HepG2 (cell line): Measurements from ENCODE around the gene EBP. TPM values are rescaled to one million over a fixed set of nuclear protein-coding genes. Genes with fewer than 3 reads are reported as not detected.

ENCODE experiments used
- ARID4A ChIP-seq: sonication (generic); formaldehyde crosslinking; IDR thresholded peaks from 2 replicates; pipeline ENCODE4 v1.5.0; 2020; ENCODE audit warnings: mild to moderate bottlenecking, missing genetic modification reagents, borderline replicate concordance
- HIC2 ChIP-seq: sonication (generic); formaldehyde crosslinking; IDR thresholded peaks from 2 replicates; pipeline ENCODE4 v1.9.0; 2022; ENCODE audit warnings: low read depth, missing genetic modification reagents
- PHF20 ChIP-seq: sonication (generic); formaldehyde crosslinking; IDR thresholded peaks from 2 replicates; pipeline ENCODE4 v1.5.0; 2020; ENCODE audit warnings: mild to moderate bottlenecking, missing genetic modification reagents
- SALL1 ChIP-seq: sonication (generic); formaldehyde crosslinking; IDR thresholded peaks from 2 replicates; pipeline ENCODE4 v1.8.0; 2022; ENCODE audit warnings: mild to moderate bottlenecking, missing genetic modification reagents
- ZBED4 ChIP-seq: sonication (generic); formaldehyde crosslinking; IDR thresholded peaks from 2 replicates; pipeline ENCODE4 v1.4.0; 2020; ENCODE audit warnings: missing genetic modification reagents, borderline replicate concordance
- ZNF430 ChIP-seq: sonication (generic); formaldehyde crosslinking; IDR thresholded peaks from 2 replicates; pipeline ENCODE4 v1.9.0; 2021; ENCODE audit warnings: mild to moderate bottlenecking, missing genetic modification reagents
- ZNF687 ChIP-seq: sonication (generic); formaldehyde crosslinking; IDR thresholded peaks from 2 replicates; pipeline ENCODE4 v1.5.1; 2020; ENCODE audit warnings: mild to moderate bottlenecking, missing genetic modification reagents, moderate library complexity
- polyA plus RNA-seq, 8 experiments: library from polyadenylated mRNA; depleted of rRNA in 3 of 8; stranded (reverse) in 7 of 8; unstranded in 1 of 8; fragments of >200 nt; fragmentation: Illumina TruSeq in 4 of 8; extraction: Trizol in 4 of 8; gene quantifications; 2 replicates each; pipeline versions ENCODE4 v1.2.1 to v1.2.3, GENCODE V29; 2011 to 2016; ENCODE audit warnings: low read depth in 4 of 8, missing spikeins in 1 of 8, mixed read lengths in 1 of 8; ENCODE audit not compliant: insufficient read depth in 1 of 8
- total RNA-seq, 5 experiments: library from RNA; depleted of rRNA; stranded (reverse); fragments of >200 nt; fragmentation: Illumina TruSeq; extraction: Trizol; gene quantifications; 2 replicates each; pipeline ENCODE4 v1.2.3, GENCODE V29; 2016; ENCODE audit warnings: low read depth in 1 of 5
- TF ChIP-seq, protein P1 (sequence below): IDR thresholded peaks from 2 replicates; pipeline ENCODE4 v1.6.1; 2016; ENCODE audit warnings: missing compliant biosample characterization, missing genetic modification reagents, borderline replicate concordance

The EBP gene
- total and polyA plus RNA-seq, 2 of the 13 experiments (the other 11 are each of a cell fraction or from before 2014, with no cell fraction given): 106 to 260 TPM

- TF ChIP-seq ARID4A (peak; percentile 75; the same call in 1 of the 2 replicates), ZNF430 (CRISPR knock-in tag) (no peak), SALL1 (peak; percentile 63; the same call in 1 of the 2 replicates), ZNF687 (CRISPR knock-in tag) (peak; percentile 91), ZBED4 (CRISPR knock-in tag) (peak; percentile 64; the same call in 1 of the 2 replicates), PHF20 (CRISPR knock-in tag) (peak; percentile 69; the same call in 1 of the 2 replicates), HIC2 (CRISPR knock-in tag) (peak; percentile 34; the same call in 1 of the 2 replicates)
- TF ChIP-seq, protein P1, sequence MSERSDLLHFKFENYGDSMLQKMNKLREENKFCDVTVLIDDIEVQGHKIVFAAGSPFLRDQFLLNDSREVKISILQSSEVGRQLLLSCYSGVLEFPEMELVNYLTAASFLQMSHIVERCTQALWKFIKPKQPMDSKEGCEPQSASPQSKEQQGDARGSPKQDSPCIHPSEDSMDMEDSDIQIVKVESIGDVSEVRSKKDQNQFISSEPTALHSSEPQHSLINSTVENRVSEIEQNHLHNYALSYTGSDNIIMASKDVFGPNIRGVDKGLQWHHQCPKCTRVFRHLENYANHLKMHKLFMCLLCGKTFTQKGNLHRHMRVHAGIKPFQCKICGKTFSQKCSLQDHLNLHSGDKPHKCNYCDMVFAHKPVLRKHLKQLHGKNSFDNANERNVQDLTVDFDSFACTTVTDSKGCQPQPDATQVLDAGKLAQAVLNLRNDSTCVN: no peak
Observed at GRCh38 chrX:48475774-48476577, 45.6 kb upstream of the EBP start, which contains the start of gene FTSJ1 (continued).
